Measurements from ENCODE around the gene ZNF275.

The ZNF275 gene

GRCh38 chrX:153321381-153322124, 12.4 kb upstream of the ZNF275 start, which contains the start of gene PNMA6F:
PNMA6F (minus strand) TSS chrX:153321767; CDS start chrX:153320674, 1,093 bp downstream.
- Histone ChIP-seq H3K4me1 (ENCODE audit: control insufficient read depth in 1 of 2, insufficient read depth in 1 of 2, low read depth in 1 of 2, low read length in 1 of 2) (no peaks in the 10 kb centered on the region), H3K9me3 (no peaks in the 10 kb centered on the region), H3K27me3 (peaks cover 34% of the 10 kb centered on the region), H3K27ac (no peak within 1 kb of the TSS), H3K36me3 (no peaks in the 10 kb centered on the region), H3K4me3 (ENCODE audit: low read depth in 1 of 2, low read length in 1 of 2) (no peak within 1 kb of the TSS)
- TF ChIP-seq CTCF (IDR thresholded peaks at IDR 0.05) = no peak

- peaks cover 13% of the 10 kb centered on the region for H3K27me3 ChIP-seq
- H3K36me3 ChIP-seq = no peaks in the 10 kb centered on the region
- no peak overlapping the region for H3K27ac ChIP-seq
- no peaks in the 10 kb centered on the region for H3K4me1 ChIP-seq (ENCODE audit: control insufficient read depth in 1 of 2, insufficient read depth in 1 of 2, low read depth in 1 of 2, low read length in 1 of 2)
- no peak for TF ChIP-seq CTCF (IDR thresholded peaks at IDR 0.05)
- H3K4me3 ChIP-seq (ENCODE audit: low read depth in 1 of 2, low read length in 1 of 2) = no peak overlapping the region
- H3K9me3 ChIP-seq = no peaks in the 10 kb centered on the region
Observed at GRCh38 chrX:153327561-153327960, 6.4 kb upstream of the ZNF275 start.

- H3K27me3 ChIP-seq = no peaks in the 10 kb centered on the region
- H3K9me3 ChIP-seq = no peaks in the 10 kb centered on the region
- no peaks in the 10 kb centered on the region for H3K36me3 ChIP-seq
- no peak overlapping the region for H3K27ac ChIP-seq
- no peak for TF ChIP-seq CTCF (IDR thresholded peaks at IDR 0.05)
- H3K4me1 ChIP-seq (ENCODE audit: control insufficient read depth in 1 of 2, insufficient read depth in 1 of 2, low read depth in 1 of 2, low read length in 1 of 2) = peaks cover 5 to 7% of the 10 kb centered on the region in 2 experiments
- no peak overlapping the region for H3K4me3 ChIP-seq (ENCODE audit: low read depth in 1 of 2, low read length in 1 of 2)
Observed at GRCh38 chrX:153333266-153333665, 687 bp upstream of the ZNF275 start.

GRCh38 chrX:153334654-153335295, 822 bp downstream of the ZNF275 start:
- H3K27me3 ChIP-seq = no peaks in the 10 kb centered on the region

More at GRCh38 chrX:153334654-153335295, 822 bp downstream of the ZNF275 start:
- no peak overlapping the region for H3K27ac ChIP-seq
- H3K36me3 ChIP-seq = no peaks in the 10 kb centered on the region
- H3K4me1 ChIP-seq (ENCODE audit: control insufficient read depth in 1 of 2, insufficient read depth in 1 of 2, low read depth in 1 of 2, low read length in 1 of 2) = peaks cover 5 to 13% of the 10 kb centered on the region in 2 experiments
- no peaks in the 10 kb centered on the region for H3K9me3 ChIP-seq
- peak overlapping the region; percentile 45 to 47 for H3K4me3 ChIP-seq (ENCODE audit: low read depth in 1 of 2, low read length in 1 of 2)
- TF ChIP-seq CTCF (IDR thresholded peaks at IDR 0.05) = no peak

Data from neutrophil (primary cell).